ENCODE results near the gene NELFCD. TPM values are rescaled to one million over a fixed set of nuclear protein-coding genes. Genes with fewer than 3 reads are reported as not detected.

NELFCD gene
- total and polyA plus RNA-seq, 9 of the 15 experiments (the other 6 are each of a cell fraction or from before 2014, with no cell fraction given), result 11.7 to 163 (median 96.5) TPM

DNA sequence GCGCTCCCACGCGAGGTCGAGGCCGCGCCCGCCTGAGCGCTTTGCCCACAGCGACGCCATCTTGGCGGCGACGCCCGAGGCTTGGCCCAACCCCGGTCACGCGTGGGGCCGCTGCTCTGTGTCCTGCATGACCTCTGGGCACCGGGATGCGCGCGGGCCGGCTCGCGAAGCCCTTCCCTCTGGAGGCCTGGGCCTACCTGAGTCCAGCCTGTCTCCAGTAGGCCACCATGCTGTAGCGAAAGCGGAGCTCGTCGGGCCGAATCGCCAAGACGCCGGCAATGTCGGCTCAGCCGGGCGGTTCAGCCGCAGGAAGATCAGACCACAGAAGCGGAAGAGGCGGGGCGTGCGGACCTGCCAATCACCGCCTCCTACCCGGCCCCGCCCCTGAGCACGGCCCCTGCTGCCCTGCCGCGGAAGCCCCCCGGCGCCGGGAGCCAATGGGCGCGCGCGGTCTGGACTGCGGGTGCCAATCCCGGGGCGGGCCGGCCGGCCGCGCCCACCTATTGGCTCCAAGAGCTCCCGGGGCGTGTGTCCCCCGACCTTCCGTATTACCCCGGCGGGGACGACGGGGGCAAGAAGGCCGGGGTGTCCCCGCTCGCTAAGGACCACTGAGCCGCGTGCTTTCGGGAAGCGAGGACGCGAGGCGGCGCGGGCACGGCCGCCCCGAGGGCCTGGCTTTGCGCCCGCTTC is 51.1 kb downstream of the NELFCD start, which contains the start of gene ATP5F1E (continued):
- TF ChIP-seq, protein P1, sequence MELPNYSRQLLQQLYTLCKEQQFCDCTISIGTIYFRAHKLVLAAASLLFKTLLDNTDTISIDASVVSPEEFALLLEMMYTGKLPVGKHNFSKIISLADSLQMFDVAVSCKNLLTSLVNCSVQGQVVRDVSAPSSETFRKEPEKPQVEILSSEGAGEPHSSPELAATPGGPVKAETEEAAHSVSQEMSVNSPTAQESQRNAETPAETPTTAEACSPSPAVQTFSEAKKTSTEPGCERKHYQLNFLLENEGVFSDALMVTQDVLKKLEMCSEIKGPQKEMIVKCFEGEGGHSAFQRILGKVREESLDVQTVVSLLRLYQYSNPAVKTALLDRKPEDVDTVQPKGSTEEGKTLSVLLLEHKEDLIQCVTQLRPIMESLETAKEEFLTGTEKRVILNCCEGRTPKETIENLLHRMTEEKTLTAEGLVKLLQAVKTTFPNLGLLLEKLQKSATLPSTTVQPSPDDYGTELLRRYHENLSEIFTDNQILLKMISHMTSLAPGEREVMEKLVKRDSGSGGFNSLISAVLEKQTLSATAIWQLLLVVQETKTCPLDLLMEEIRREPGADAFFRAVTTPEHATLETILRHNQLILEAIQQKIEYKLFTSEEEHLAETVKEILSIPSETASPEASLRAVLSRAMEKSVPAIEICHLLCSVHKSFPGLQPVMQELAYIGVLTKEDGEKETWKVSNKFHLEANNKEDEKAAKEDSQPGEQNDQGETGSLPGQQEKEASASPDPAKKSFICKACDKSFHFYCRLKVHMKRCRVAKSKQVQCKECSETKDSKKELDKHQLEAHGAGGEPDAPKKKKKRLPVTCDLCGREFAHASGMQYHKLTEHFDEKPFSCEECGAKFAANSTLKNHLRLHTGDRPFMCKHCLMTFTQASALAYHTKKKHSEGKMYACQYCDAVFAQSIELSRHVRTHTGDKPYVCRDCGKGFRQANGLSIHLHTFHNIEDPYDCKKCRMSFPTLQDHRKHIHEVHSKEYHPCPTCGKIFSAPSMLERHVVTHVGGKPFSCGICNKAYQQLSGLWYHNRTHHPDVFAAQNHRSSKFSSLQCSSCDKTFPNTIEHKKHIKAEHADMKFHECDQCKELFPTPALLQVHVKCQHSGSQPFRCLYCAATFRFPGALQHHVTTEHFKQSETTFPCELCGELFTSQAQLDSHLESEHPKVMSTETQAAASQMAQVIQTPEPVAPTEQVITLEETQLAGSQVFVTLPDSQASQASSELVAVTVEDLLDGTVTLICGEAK (IDR thresholded peaks at IDR 0.05), result peak; percentile 81
- TF ChIP-seq, protein P1 (CRISPR knock-in tag; IDR thresholded peaks at IDR 0.05), result no peak
- TF ChIP-seq, protein P2, sequence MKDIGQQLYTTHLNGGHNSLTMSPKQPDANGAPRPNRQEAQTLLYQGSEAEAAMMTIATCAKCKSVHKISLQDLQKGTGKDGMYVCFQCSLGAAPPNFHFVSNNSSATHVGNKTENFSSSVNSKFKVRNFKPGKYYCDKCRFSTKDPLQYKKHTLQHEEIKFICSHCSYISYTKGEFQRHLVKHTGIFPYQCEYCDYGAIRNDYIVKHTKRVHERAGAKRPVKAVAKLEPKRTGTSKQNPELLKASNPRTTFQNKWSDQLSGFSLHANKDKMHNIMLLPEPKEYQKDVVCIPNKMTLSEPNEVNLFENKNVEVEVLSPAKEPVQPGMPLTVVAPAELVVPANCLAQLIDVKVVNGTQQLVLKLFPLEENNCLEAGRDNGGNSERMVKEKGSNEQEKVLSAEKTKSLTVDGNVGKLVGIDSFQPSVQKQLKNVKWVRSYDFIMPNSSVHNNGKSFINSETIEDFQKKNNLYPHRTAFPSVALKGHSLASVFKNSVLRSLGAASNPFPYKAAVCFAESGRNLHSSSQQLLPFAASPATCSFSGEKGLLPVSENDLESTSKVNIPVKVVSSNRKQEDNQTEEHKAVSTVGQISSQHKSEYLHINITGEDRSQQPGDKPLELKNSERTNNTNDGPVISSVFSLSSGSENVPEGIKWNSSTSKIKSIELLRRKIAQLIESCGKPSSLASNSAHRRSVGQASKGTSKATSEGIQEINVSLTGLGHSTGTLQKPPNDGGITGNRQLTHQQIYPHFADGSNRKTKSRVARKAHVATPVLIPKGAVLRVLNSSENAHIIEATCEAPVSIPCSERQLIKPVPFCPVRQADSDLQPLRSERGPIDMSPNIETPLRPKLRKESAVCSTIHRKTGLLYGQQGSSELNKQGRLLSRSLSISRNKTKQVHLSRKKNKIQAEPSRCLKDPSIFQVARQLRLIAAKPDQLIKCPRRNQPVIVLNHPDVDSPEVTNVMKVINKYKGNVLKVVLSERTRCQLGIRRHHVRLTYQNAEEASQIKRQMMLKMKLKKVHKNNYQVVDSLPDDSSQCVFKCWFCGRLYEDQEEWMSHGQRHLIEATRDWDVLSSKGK (CRISPR knock-in tag; IDR thresholded peaks at IDR 0.05), result no peak
- TF ChIP-seq, protein P3, sequence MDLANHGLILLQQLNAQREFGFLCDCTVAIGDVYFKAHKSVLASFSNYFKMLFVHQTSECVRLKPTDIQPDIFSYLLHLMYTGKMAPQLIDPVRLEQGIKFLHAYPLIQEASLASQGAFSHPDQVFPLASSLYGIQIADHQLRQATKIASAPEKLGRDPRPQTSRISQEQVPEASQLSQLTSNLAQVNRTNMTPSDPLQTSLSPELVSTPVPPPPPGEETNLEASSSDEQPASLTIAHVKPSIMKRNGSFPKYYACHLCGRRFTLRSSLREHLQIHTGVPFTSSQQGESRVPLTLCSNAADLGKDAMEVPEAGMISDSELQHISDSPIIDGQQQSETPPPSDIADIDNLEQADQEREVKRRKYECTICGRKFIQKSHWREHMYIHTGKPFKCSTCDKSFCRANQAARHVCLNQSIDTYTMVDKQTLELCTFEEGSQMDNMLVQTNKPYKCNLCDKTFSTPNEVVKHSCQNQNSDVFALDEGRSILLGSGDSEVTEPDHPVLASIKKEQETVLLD (IDR thresholded peaks at IDR 0.05), result no peak; the same call in 1 of the 2 replicates
- TF ChIP-seq CAMTA2 (CRISPR knock-in tag; conservative IDR thresholded peaks at IDR 0.05) (no peak), POLR2AphosphoS5 (IDR thresholded peaks at IDR 0.05; ENCODE audit: control insufficient read depth, insufficient read depth, low read depth, low read length) (peak; percentile 69), ERF (CRISPR knock-in tag; IDR thresholded peaks at IDR 0.05) (peak; percentile 99), ZNF175 (CRISPR knock-in tag; IDR thresholded peaks at IDR 0.05; ENCODE audit: low read depth) (peak; percentile 98)
- TF ChIP-seq, protein P4, sequence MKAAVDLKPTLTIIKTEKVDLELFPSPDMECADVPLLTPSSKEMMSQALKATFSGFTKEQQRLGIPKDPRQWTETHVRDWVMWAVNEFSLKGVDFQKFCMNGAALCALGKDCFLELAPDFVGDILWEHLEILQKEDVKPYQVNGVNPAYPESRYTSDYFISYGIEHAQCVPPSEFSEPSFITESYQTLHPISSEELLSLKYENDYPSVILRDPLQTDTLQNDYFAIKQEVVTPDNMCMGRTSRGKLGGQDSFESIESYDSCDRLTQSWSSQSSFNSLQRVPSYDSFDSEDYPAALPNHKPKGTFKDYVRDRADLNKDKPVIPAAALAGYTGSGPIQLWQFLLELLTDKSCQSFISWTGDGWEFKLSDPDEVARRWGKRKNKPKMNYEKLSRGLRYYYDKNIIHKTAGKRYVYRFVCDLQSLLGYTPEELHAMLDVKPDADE (conservative IDR thresholded peaks at IDR 0.05; ENCODE audit: control insufficient read depth, low read depth, low read length), result peak; percentile 62; the same call in 1 of the 2 replicates
- TF ChIP-seq, protein P5, sequence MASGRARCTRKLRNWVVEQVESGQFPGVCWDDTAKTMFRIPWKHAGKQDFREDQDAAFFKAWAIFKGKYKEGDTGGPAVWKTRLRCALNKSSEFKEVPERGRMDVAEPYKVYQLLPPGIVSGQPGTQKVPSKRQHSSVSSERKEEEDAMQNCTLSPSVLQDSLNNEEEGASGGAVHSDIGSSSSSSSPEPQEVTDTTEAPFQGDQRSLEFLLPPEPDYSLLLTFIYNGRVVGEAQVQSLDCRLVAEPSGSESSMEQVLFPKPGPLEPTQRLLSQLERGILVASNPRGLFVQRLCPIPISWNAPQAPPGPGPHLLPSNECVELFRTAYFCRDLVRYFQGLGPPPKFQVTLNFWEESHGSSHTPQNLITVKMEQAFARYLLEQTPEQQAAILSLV (tag; IDR thresholded peaks at IDR 0.05), result peak; percentile 91
